Measurements from ENCODE around the gene KMT5B.

The KMT5B gene

GRCh38 chr11:68136866-68137265 is 76.2 kb downstream of the KMT5B start:
- no peak overlapping the region for H3K4me3 ChIP-seq (replicated peaks; ENCODE audit: low read depth, low read length)
- DNase-seq (ENCODE audit: extremely low read depth, insufficient read length) = no peak
- no peaks in the 10 kb centered on the region for H3K36me3 ChIP-seq (ENCODE audit: control insufficient read depth, insufficient read depth, low read length)
- H3K27me3 ChIP-seq (replicated peaks; ENCODE audit: control insufficient read depth, insufficient read depth, low read length) = no peaks in the 10 kb centered on the region
- TF ChIP-seq CTCF (IDR thresholded peaks at IDR 0.05; ENCODE audit: insufficient read depth, low read length, poor library complexity, severe bottlenecking) = no peak

GRCh38 chr11:68135161-68135560 is 77.9 kb downstream of the KMT5B start:
- Histone ChIP-seq H3K36me3 (ENCODE audit: control insufficient read depth, insufficient read depth, low read length) (no peaks in the 10 kb centered on the region), H3K4me3 (replicated peaks; ENCODE audit: low read depth, low read length) (no peak overlapping the region), H3K27me3 (replicated peaks; ENCODE audit: control insufficient read depth, insufficient read depth, low read length) (no peaks in the 10 kb centered on the region)
- no peak for DNase-seq (ENCODE audit: extremely low read depth, insufficient read length)
- no peak for TF ChIP-seq CTCF (IDR thresholded peaks at IDR 0.05; ENCODE audit: insufficient read depth, low read length, poor library complexity, severe bottlenecking)

GRCh38 chr11:68133761-68134160 is 79.3 kb downstream of the KMT5B start:
- no peak for DNase-seq (ENCODE audit: extremely low read depth, insufficient read length)
- Histone ChIP-seq H3K36me3 (ENCODE audit: control insufficient read depth, insufficient read depth, low read length) (no peaks in the 10 kb centered on the region), H3K27me3 (replicated peaks; ENCODE audit: control insufficient read depth, insufficient read depth, low read length) (no peaks in the 10 kb centered on the region), H3K4me3 (replicated peaks; ENCODE audit: low read depth, low read length) (no peak overlapping the region)
- no peak for TF ChIP-seq CTCF (IDR thresholded peaks at IDR 0.05; ENCODE audit: insufficient read depth, low read length, poor library complexity, severe bottlenecking)

- DNase-seq (ENCODE audit: extremely low read depth, insufficient read length) = no peak
- H3K27me3 ChIP-seq (replicated peaks; ENCODE audit: control insufficient read depth, insufficient read depth, low read length) = no peaks in the 10 kb centered on the region
- H3K4me3 ChIP-seq (replicated peaks; ENCODE audit: low read depth, low read length) = no peak overlapping the region
- TF ChIP-seq CTCF (IDR thresholded peaks at IDR 0.05; ENCODE audit: insufficient read depth, low read length, poor library complexity, severe bottlenecking) = no peak
- H3K36me3 ChIP-seq (ENCODE audit: control insufficient read depth, insufficient read depth, low read length) = no peaks in the 10 kb centered on the region
These were observed 83.0 kb downstream of the KMT5B start for GRCh38 chr11:68130121-68130520.

DNA sequence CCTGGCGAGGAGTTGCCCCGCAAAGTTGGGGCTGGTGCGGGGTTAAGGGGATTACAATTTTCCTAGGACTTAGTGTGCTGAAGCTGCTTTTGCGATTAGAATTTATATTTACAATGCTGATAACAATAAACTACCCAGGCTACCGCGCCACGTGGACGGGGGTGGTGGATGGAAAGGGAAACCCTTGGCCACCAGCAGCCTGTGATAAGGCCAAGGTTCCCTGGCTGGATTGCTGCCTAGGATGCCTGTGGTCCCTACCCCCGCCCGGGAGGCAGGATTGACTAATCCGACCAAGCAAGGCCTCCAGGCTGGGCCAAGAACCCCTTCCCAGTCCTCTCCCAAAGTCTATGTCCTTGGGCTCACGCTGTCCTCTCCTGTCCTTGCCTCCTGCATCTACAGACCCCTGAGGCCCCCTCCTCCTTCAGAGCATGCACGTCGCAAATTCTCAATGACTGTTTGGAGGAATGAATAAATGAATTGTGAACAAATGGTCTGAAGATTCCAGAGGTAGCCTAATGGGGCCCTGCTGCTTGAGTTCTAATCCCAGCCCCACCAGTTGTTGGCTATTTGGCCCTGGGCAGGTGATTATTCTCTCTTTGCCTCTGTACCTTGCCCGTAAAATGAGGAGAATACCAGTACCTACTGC is 84.3 kb downstream of the KMT5B start:
- Histone ChIP-seq H3K27me3 (replicated peaks; ENCODE audit: control insufficient read depth, insufficient read depth, low read length) (no peaks in the 10 kb centered on the region), H3K4me3 (replicated peaks; ENCODE audit: low read depth, low read length) (no peak overlapping the region), H3K36me3 (ENCODE audit: control insufficient read depth, insufficient read depth, low read length) (no peaks in the 10 kb centered on the region)
- no peak for TF ChIP-seq CTCF (IDR thresholded peaks at IDR 0.05; ENCODE audit: insufficient read depth, low read length, poor library complexity, severe bottlenecking)
- no peak for DNase-seq (ENCODE audit: extremely low read depth, insufficient read length)

Data from GM06990 (cell line).